Endothelial cell of hepatic sinusoid (primary cell): Measurements from ENCODE around the gene EIF3I.

Experiments
- in situ Hi-C: cut with HindIII; loops from 2 replicates; pipeline ENCODE4 v1.10.0; 2017; ENCODE audit warnings: low sequenced_read_pairs

The EIF3I gene

DNA sequence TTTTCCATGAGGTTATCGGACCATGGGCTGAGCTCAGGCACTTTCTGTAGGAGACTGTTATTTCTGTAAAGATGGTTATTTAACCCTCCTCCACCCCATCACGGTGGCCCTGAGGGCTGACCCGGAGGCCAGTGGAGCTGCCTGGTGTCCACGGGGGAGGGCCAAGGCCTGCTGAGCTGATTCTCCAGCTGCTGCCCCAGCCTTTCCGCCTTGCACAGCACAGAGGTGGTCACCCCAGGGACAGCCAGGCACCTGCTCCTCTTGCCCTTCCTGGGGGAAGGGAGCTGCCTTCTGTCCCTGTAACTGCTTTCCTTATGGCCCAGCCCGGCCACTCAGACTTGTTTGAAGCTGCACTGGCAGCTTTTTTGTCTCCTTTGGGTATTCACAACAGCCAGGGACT, 24.4 kb upstream of the EIF3I start:
- in situ Hi-C loops, result no loop called here

- in situ Hi-C loops, result no loop called here
Observed at GRCh38 chr1:32198237-32199042, 23.8 kb upstream of the EIF3I start.

DNA sequence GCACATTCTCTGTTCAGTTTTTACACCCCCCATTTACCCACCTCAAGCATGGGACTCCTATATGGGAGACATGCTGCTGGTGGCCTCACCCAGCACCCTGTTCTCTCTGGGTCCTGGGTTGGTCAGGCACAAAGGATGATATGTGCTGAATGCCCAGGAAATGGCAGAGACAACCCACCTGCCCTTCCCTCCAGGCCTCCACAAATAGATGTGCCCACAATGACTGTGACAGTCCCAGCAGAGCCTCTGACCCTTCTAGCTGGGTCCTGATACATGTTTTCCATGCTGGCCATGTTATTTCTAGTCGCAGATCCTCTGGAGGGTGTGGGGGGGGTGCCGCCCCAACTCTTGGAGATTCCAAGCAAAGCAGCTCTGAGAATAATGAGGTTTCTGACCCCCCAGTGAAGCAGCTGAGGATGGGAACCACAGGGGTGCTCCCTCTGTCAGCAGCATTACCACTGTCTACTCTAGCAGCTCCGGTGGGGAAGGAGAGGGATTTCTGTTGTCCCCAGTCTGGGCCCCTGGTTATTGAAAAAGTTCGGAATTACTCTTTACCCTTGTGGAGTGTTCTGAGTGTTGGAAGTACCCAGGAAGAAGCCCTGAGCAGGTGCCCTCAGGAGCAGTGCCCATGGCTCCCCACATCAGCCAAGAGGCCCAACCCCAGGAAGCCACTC, 23.0 kb upstream of the EIF3I start:
- in situ Hi-C loops, result no loop called here

DNA sequence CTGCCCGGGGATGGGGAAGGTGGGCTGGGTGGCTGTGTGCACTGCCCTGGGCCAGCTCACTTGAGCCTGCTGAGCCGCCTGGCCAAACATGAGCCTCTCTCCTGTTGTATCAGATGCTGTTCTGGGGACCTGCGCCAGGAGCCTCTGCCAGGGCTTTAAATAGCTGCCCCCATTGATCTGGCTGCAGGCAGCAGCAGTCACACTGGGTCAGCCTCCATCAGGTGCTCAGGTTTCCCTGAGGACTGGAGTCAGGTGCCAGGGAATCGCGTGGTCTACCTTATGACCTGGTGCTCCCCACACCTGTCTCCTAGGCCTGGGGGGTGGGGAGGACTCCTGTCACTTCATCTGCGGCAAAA, 22.5 kb upstream of the EIF3I start:
- in situ Hi-C loops, result no loop called here

DNA sequence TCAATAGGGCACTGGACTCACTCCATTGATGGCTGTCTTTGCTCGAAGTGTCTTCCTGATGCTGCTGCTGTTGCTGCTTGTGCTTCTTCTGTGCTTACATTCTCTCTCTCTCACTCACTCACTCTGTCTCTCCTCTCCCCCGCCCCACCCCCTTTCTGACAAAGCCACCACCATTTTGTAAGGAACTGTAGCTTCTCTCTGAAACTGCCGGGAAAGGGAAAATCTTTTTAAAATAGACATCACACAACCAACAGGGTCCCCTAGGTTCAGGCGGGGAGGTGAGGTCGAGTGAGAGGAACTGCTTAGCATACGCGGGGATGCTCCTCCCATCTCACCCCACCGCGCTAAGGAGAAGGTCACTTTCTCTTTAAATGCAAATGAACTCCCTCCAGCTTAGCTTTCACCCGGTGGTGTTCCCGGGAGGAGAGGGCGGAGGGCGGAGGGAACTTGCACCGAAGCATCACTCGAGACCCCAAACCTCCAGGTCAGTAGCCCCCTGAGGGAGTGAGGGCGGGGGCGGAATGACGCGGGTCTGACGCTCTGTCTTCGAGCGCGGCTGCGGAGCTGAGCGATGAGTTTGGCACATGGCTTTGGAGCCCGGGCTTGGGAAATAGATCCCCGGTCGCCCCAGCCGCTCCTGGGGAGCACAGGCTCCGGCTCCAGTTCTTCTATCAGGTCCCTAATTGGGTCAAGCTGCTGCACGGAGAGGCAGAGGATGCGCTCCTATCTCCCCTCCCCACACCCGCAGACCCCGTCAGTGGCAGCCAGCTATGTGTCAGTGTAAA, 21.8 kb upstream of the EIF3I start, which contains the start of gene CCDC28B:
Gene CCDC28B (plus strand): TSS at position 370 of the 785 bp plus-strand sequence. CDS start 1,341 bp downstream, outside the sequence.
- in situ Hi-C loops, result no loop called here

- in situ Hi-C loops, result no loop called here
Observed at GRCh38 chr1:32201011-32201855, 21.0 kb upstream of the EIF3I start.

GRCh38 chr1:32204943-32205361, 17.3 kb upstream of the EIF3I start:
- in situ Hi-C loops, result loop anchor here (5.0 kb wide), 1 partner anchor 202 kb away; no protein-coding TSS in a partner anchor

- in situ Hi-C loops, result loop anchor here (5.0 kb wide), 1 partner anchor 202 kb away; no protein-coding TSS in a partner anchor
Observed at GRCh38 chr1:32205401-32206370, 16.5 kb upstream of the EIF3I start, which contains the start of gene IQCC. Gene IQCC, plus strand, starts transcription at chr1:32205671. Its CDS starts 11 bp downstream, at chr1:32205682.

DNA sequence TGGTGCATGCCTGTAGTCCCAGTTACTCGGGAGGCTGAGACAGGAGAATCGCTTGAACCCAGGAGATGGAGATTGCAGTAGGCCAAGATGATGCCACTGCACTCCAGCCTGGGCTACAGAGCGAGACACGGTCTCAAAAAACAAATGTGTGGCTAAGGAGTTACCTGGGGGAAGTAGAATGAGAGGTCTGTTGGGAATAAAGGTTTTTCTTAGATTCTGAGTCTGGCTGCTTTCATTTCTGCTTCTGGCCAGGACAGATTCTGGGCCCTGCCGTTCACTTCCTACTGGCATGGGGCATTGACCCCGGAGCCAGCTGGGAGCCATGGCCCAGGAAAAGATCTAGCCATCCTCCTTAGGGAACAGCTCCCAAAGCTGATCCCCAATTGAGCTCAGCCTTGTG, 13.7 kb upstream of the EIF3I start:
- in situ Hi-C loops, result loop anchor here (5.0 kb wide), 1 partner anchor 199 kb away; no protein-coding TSS in a partner anchor

- in situ Hi-C loops, result loop anchor here (5.0 kb wide), 1 partner anchor 198 kb away; no protein-coding TSS in a partner anchor
Observed at GRCh38 chr1:32208891-32209328, 13.3 kb upstream of the EIF3I start, which contains the start of gene DCDC2B. Gene DCDC2B, plus strand, starts transcription at chr1:32209089. Its CDS starts 5 bp downstream, at chr1:32209094.

DNA sequence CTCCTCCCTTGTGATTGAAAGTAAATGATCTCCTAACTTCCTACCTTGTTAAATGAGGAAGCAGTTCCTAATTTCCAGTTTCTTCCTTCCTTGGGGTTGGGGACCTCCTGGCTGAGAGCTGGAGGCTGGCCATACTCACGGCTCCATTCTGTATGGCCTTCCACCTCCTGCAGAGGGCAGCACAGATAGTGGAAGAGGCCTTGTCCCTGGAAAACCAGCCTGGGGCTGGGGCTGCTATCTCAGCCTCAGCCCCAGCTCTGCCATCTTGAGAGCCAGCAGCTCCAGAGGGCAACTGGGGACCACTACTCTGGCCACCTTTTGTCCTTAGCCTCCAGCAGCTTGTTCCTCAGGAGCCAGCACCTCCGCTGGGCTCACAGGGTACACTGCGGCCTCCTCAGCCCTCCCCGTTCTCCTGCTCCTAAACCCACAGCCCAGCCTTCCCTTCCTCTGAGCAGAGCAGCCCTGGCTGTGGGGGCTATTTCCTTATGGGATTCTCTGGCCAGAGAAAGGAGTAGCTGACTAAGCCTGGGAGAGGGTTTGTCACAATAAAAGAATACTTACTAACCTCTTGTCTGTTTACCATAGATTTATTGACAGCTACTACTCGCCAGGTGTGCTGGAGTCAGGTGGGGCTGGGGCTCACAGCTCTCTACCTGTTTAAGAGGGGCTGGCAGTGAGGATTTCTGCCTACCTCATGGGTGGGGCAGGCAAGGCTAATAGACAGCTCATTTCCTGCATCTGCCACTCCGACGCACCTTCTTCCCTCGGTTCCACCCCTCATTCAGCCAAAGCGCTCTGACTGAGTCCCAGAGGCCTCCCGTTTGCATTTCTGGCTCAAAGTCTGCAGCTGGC, 6.4 kb upstream of the EIF3I start:
- in situ Hi-C loops, result no loop called here

GRCh38 chr1:32216566-32216965, 5.6 kb upstream of the EIF3I start:
- in situ Hi-C loops, result no loop called here

DNA sequence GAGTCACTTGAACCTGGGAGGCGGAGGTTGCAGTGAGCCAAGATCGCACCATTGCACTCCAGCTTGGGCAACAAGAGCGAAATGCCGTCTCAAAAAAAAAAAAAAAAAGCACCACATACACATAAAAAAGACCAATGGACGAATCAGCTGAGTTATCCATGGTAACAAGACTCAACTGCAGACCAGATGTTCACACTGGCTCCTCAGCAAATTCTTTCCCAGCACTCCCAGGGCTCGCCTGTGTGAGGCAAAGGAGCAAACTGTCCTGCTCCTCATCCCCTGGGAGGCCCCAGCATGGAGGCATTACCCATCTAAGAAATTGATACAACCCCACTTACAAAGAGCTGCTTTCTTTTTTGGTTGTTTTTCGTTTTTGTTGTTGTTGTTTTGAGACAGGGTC, 3.2 kb upstream of the EIF3I start:
- in situ Hi-C loops, result no loop called here

DNA sequence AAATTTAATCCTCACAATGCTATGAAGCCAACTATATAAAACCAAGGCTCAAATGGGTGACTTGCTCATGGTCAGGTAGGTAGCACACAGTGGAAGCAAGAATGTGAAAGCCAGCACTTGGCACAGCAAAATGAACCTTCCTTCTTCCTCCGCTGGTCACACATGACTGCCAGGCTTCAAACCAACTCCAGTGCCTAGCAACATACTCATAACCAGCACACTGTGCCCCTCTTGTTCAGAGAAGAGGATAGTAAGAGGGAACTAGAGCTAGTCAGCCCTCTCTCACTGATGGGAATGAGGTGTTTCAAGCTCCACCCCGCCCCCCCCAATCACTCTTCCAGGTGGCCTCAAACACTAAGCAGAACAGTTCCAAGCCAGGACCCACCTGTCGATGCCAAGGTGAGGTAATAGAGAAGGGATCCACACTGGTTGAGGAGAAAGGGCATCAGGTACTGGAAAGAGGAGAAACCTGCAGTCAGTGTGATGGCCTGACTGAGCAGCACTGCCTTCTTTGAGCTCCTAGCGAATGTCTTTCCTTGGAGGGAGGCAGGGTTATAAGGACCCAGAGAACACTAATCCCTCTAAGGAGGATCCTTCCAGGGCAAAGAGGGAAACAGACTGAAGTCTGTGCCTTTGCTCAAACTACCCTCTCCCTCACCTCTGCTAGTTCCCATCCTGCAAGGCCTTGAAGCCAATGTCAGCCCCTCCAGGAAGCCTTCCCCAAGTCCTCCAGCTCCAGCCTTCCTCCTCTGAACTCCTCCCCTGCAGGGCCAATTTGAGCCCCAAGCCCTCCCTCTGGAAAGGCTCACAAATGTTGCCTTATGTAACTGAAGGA, 1.2 kb upstream of the EIF3I start:
- in situ Hi-C loops, result no loop called here

- in situ Hi-C loops, result no loop called here
Observed at GRCh38 chr1:32221581-32221979, 627 bp upstream of the EIF3I start.

- in situ Hi-C loops, result no loop called here
Observed at GRCh38 chr1:32223683-32224082, 1.5 kb downstream of the EIF3I start.

DNA sequence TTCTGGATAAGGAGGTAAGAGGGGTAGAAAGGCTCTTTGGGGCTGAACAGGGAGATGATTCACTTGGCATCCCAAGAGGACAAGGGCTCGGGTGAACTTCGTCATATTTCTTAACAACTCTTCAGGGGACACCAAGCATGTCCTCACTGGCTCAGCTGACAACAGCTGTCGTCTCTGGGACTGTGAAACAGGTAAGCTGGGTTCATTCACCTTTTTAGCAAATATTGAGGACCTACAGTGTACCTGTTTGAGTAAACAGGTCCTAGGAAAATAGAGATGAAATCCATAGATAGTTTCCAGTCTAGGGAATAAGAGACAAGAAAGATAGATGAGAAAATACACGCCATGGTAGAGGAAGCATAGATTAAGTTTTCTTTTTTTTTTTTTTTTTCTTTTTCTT, 2.1 kb downstream of the EIF3I start:
- in situ Hi-C loops, result no loop called here
